Stimulated activated CD8-positive, alpha-beta memory T cell treated with anti-CD3 and anti-CD28 coated beads, Interleukin-7, amount 100 ng/mL, for 1 hour (primary cell): Measurements from ENCODE around the gene ALDOA.
"Not testable (repeated sequence)": the region's sequence is repeated elsewhere in the genome, so short reads cannot be mapped to it uniquely, and the experiment has no call there.

ENCODE experiments used
- DNase-seq, 2 donors: peaks; one replicate each; pipeline ENCODE4 v3.0.0-alpha.2; 2020; ENCODE audit warnings: low read depth in 2 of 2

Gene ALDOA

GRCh38 chr16:30065102-30065942 is at the start of gene ALDOA:
TSS of gene ALDOA (plus strand) at chr16:30065760. CDS start at chr16:30066898, 1,138 bp downstream.
- peak; percentile 88 to 90 for DNase-seq

DNA sequence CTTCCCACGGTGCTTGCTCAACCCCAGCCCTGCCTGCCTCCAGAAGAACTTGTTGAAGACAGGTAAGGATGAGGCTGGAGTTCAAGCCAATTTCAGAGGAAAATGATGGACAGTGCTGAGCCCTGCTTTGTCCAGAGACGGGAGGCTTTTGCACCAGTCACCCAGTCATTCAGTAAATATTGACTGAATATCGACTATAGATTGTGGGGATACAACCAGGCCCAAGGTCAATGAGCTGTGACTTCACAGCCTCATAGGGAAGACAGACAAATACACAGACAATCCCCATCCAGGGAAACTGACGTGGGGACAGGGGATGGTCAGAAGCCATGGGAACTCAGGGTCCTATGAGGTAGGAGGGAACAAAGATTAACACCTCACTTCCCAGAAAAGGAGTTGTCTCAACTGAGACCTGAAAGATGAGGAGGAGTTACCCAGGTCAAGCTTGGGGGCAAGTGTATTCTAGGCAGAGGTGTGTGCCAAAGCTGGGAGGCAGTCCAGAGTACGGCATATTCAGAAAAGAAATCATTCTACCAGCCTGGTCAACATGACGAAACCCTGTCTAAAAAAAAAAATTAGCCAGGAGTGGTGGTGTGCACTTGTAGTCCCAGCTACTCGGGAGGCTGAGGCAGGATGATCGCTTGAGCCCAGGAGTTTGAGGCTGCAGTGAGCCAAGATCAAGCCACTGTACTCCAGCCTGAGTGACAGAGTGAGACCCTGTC is 48.8 kb upstream of the ALDOA start:
- DNase-seq, result no peak

GRCh38 chr16:30017277-30017656 is 48.3 kb upstream of the ALDOA start:
- DNase-seq, result no peak

DNA sequence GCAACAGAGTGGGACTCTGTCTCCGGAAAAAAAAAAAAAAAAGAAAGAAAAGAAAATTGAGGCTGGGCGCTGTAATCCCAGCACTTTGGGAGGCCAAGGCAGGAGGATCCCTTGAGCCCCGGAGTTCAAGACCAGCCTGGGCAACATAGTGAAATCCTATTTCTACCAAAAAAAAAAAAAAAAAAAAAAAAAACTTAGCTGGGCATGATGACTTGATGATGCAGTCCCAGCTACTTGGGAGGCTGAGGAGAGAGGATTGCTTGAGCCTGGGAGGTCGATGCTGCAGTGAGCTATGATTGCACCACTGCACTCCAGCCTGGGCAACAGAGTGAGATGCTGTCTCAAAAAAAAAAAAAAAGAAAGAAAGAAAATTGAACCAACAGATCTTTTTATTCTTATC is 47.6 kb upstream of the ALDOA start:
- not testable (repeated sequence) for DNase-seq

- no peak for DNase-seq
These were observed 46.8 kb upstream of the ALDOA start for GRCh38 chr16:30018731-30019158.

GRCh38 chr16:30022887-30023286 is 42.7 kb upstream of the ALDOA start, which contains the start of gene C16orf92:
TSS of gene C16orf92 (plus strand) at chr16:30023198. CDS start at chr16:30023341, 143 bp downstream.
- DNase-seq, result no peak

- no peak for DNase-seq
These were observed 42.0 kb upstream of the ALDOA start for GRCh38 chr16:30023586-30023985.

- DNase-seq, result no peak
These were observed 41.1 kb upstream of the ALDOA start for GRCh38 chr16:30024451-30024850.

GRCh38 chr16:30025156-30025555 is 40.4 kb upstream of the ALDOA start:
- no peak for DNase-seq

DNA sequence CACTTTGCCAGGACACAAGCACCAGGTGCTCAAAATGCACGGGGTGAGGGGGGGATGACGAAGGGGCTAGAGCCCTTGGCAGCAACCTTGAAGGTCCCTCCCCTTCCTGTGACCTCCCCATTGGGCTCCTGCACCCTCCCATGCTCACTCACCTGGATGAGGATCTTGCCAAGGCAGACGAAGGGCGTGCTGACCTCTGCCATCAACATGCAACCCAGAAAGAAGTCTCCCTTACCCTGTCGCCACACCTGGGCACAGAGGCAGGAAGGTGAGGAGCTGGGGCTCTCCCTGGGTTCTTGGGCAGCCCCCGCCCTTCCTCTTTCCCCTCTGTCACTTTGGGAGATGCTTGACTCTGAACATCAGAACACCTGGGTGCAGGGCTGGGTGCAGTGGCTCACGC is 40.0 kb upstream of the ALDOA start:
- no peak for DNase-seq

DNA sequence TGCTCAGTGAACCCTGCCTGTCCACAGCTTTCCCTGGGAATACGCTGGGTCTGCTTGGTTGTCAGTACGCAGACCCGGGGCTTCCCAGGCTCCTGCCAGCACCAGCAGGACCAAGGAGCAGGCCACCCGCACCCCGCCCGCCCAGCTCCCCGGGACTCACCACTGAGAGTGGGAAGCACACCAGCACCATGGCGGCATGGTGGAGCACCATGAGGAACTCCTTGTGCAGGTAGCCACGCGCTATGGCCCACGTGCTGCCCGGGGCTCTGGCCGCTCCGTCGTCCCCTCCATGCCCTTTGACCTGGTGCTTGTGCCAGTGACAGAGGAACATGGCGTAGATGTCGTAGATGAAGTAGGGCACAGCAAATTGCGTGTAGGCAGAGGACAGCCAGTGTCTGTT is 39.1 kb upstream of the ALDOA start:
- DNase-seq, result no peak

- no peak for DNase-seq
These were observed 37.7 kb upstream of the ALDOA start for GRCh38 chr16:30027588-30028437.

DNA sequence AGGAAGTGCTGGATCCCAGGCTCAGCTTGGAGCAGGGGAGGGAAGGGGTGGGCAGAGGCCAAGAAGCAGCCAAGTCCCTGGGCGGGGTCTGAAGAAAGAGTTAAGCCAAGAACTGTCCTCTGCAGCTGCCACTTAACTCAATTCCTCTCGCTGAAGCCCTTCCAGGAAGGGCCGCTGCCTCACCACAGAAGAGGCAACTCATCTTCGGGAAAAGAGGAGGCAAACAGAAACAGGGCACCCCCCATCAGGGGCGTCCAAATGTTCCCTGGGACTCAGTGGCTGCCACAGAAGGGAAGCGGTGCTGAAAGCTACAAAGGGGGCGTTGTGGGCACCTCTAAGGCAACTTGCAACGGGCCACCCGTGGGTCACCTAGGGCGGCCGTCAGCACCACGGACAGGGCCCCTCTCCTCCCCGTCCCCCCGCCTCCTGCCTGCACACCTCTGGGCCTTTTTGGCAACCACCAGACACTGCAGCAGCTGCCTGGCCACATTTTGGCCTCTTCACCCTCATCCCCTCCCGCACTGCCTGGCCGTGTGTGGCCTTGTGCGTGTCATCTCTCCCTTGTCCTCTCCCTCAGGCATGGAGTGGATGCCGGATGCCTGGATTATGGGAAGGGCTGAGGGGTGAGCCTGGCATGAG is 37.0 kb upstream of the ALDOA start:
- no peak for DNase-seq

DNA sequence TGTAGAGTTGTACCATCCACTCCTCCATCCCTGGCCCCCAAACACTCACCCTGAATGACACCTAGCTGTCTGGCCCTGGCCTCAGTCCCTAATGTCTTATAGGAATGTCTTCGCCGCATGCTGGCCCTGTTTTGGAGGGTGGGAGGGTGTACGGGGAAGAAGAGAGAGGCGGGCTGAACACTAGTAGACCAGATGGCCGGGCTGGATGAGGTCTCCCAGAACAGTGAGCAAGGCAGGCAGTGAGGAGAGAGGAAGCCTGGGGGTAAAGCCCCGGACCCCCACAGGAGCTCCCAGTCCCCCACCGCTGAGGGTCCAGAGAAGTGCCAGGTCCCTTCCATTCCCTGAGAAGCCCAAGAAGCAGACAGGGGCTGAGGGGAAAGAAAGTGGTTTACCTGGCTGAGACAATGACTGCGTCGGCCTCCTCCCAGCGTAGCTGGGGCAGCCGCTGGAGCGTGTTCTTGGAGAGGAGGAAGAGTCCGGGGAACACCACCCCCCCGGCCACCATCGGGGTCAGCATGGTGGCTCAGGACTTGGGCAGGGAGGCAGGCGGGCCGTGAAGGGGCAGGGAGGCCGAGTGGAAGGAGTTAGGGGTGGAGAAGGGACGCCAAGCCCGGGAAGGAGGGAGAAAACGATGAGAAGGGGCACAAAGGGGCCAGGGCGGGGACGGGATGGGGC is 35.4 kb upstream of the ALDOA start:
- no peak for DNase-seq

DNA sequence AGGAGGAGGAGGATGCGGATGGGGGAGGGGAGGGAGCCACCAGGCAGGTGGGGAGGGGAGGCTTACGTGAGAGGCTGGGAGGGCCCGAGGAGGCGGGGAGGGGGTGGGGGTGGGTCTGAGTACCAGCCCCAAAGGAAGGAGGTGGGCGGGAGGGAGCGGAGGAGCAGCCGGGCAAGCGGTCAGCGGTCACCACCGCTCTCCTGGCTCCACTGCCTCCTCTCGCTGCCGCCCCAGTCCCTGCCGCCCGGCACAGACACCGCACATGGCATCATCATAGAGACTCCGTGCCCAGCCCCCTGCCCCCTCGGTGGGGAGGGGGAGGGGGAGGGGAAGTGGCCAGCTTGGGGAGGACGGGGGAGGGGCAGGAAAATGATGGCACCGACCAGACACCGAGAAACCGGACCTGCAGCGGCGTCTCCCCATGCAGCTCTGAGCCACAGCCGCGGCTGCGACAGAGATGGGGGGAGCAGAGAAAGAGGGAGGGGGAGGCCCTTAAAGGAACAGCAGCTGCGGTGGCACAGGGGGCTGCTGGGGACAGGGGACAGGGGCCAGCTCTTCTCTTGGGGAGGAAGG is 34.6 kb upstream of the ALDOA start, which contains the start of gene TLCD3B:
TLCD3B (minus strand) TSS at position 431 of the 573 bp plus-strand sequence. CDS start 744 bp downstream, outside the sequence.
- no peak for DNase-seq

DNA sequence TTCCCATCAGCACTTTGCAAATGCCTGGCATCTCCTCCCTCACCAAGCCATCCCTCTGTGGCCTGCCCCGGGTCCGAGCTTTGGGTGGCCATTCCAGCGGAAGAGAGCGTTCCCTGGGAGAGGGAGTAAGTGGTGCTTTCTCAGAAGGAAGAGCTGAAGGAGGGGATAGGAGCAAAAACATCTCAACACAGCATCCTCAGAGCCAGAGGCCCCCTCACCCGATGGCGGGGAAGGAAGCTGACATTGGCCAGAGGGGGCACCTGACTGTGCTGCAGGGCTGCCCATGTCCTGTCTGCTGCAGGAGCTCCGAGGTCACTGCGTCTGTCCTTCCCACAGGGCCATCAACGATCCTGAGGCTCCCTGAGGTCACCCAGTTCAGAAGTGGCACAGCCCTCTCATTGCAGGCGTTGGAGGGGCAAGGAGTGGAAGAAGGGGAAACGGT is 34.1 kb upstream of the ALDOA start:
- no peak for DNase-seq

DNA sequence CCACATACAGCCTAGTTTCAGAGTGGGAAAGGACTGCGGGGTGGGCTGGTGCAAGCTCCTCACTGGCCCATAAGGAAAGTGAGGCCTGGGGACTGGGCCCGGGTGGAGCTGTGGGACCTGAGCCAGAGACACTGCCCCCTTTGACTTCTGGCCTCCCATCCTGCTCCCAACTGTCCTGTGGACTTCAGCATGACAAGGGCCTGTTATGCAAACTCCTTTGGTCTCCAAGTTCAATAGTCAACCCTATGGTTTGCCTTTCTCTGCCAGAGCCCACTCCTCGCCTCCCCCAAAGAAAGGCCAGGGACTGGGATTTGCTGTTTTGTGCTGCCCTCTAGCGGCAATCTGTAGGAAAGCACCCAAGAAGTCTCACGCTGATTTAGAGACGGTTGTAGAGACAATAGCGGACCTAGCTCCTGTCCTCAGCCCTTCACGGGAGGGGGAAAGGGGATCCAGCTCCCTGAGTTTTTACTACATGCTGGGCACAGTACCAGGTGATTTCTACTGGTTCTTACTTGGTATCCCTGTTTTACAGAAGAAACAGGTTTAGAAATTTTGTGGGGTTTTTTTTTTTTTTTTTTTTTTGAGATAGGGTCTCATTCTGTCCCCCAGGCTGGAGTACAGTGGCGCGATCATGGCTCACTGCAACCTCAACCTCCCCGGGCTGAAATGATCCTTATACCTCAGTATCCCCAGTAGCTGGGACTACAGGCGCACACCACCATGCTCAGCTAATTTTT is 33.3 kb upstream of the ALDOA start:
- peak in 1 of 2 donors; percentile 37 for DNase-seq

DNA sequence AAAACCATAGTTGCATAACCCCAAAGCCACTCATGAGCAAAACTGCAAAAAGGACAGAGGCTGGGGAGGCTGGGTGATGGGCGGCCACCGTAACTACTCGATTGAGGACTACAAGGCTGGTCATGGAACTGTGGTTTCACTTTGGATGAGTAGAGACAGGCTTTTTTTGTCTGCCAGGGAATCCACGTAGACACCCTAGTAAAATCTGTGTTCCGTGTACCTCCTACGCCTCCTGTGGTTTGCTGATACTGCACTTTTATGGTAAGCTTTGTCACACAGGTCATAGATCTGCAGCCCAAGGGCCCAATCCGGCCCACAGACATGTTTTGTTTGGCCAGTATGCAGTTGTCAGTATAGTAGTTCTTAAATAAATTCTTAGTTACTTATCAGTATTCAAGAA is 32.3 kb upstream of the ALDOA start:
- no peak for DNase-seq

GRCh38 chr16:30040221-30040620 is 25.3 kb upstream of the ALDOA start:
- no peak for DNase-seq

DNA sequence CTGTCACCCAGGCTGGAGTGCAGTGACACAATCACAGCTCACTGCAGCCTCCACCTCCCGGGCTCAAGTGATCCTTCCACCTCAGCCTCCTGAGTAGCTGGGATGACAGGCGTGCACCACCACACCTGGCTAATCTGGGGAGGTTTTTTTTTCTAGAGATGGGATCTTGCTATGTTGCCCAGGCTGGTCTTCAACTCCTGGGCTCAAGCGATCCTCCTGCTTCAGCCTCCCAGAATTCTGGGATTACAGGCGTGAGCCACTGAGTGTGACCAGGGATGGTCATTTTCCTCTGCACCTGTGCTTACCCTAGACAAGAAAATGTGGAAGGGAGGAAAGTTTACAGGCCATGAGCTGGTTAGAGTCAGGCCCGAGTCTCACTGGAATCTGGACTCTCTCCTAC is 24.9 kb upstream of the ALDOA start:
- DNase-seq, result not testable (repeated sequence)
